Measurements from ENCODE around the gene PARD3. TPM values are rescaled to one million over a fixed set of nuclear protein-coding genes. Genes with fewer than 3 reads are reported as not detected.
"Not testable (repeated sequence)": the region's sequence is repeated elsewhere in the genome, so short reads cannot be mapped to it uniquely, and the experiment has no call there.

The PARD3 gene
- total RNA-seq, 4 donors from 2014 or later, result 98.9 to 122 (median 105) TPM

DNA sequence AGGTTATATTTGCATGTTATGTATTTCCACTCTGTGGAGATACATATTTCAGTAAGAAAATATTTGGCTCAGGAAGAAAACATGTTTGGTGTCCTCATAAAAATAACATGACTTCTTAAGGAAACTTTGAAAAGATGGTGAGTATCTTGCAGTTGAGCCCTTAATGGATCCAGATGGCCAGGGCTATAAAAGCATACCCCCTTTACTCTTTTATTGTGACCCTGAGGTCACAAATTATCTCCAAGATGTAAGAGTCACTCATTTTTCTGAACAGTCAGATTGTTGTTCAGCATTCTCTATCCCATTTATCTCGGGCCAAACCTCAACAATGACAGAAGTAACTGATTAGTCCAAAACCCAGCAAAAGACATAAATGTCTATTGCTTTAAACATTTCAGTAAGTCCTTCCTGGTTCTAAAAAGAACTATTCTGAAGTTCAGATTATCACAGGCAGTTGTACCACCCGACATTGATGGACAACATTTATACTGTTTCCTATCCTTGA lies 539.4 kb downstream of the PARD3 start:
- H3K36me3 ChIP-seq, result no peaks in the 10 kb centered on the region
- no peak for TF ChIP-seq EP300 (IDR thresholded peaks at IDR 0.05)
- no peak for TF ChIP-seq CTCF (IDR thresholded peaks at IDR 0.05)
- no peak for TF ChIP-seq POLR2AphosphoS5 (IDR thresholded peaks at IDR 0.05)
- TF ChIP-seq POLR2A (IDR thresholded peaks at IDR 0.05; ENCODE audit: low read depth), result no peak
- H3K9me3 ChIP-seq, result no peaks in the 10 kb centered on the region
- no peaks in the 10 kb centered on the region for H3K27me3 ChIP-seq
- H3K4me1 ChIP-seq, result no peaks in the 10 kb centered on the region
- intact Hi-C loops (cut with DNase I), result no loop called here
- DNase-seq (ENCODE audit: extremely low spot score), result no peak
- WGBS, result 88% methylated on average over 2 of the region's 2 CpGs
- no peak overlapping the region for H3K27ac ChIP-seq (replicated peaks in 1 of 4)
- H3K4me3 ChIP-seq, result no peak overlapping the region

DNA sequence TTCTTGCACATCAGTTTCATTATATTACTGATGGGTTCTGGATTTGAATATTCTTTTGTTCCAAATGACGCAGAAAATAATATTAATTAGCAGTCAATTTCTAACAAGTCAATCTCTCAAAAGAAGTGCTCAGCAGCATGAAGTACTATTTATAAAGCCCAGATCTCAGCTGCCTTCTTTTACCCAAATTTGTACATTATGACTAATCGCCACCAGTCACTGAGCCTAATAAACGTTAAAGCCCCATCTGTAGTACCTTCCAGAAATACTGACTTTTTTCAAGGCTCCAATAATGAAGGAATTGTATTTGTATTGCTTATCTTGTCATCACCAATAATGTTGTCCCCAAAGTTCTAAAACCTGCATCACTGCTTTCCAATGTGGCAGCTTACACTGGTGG lies 540.2 kb downstream of the PARD3 start:
- no peaks in the 10 kb centered on the region for H3K27me3 ChIP-seq
- WGBS, result 73% methylated on average over 3 of the region's 3 CpGs
- no peak overlapping the region for H3K27ac ChIP-seq (replicated peaks in 1 of 4)
- TF ChIP-seq EP300 (IDR thresholded peaks at IDR 0.05), result no peak
- no peak for TF ChIP-seq POLR2A (IDR thresholded peaks at IDR 0.05; ENCODE audit: low read depth)
- TF ChIP-seq POLR2AphosphoS5 (IDR thresholded peaks at IDR 0.05), result no peak
- no peak for TF ChIP-seq CTCF (IDR thresholded peaks at IDR 0.05)
- no peaks in the 10 kb centered on the region for H3K36me3 ChIP-seq
- no peaks in the 10 kb centered on the region for H3K9me3 ChIP-seq
- H3K4me3 ChIP-seq, result no peak overlapping the region
- intact Hi-C loops (cut with DNase I), result no loop called here
- DNase-seq (ENCODE audit: extremely low spot score), result no peak
- no peaks in the 10 kb centered on the region for H3K4me1 ChIP-seq

GRCh38 chr10:34273340-34273739 lies 541.8 kb downstream of the PARD3 start:
- DNase-seq (ENCODE audit: extremely low spot score), result no peak
- Histone ChIP-seq H3K9me3 (no peaks in the 10 kb centered on the region), H3K4me3 (no peak overlapping the region), H3K4me1 (no peaks in the 10 kb centered on the region), H3K27me3 (no peaks in the 10 kb centered on the region), H3K27ac (replicated peaks in 1 of 4) (no peak overlapping the region), H3K36me3 (peaks cover 0 to 9% (median 3%) of the 10 kb centered on the region in 4 donors)
- intact Hi-C loops (cut with DNase I), result no loop called here
- WGBS, result 100% methylated on average over 1 of the region's 1 CpG
- no peak for TF ChIP-seq POLR2AphosphoS5 (IDR thresholded peaks at IDR 0.05)
- TF ChIP-seq CTCF (IDR thresholded peaks at IDR 0.05), result no peak
- no peak for TF ChIP-seq EP300 (IDR thresholded peaks at IDR 0.05)
- no peak for TF ChIP-seq POLR2A (IDR thresholded peaks at IDR 0.05; ENCODE audit: low read depth)

GRCh38 chr10:34272316-34272715 lies 542.8 kb downstream of the PARD3 start:
- Histone ChIP-seq H3K27me3 (no peaks in the 10 kb centered on the region), H3K4me1 (no peaks in the 10 kb centered on the region), H3K4me3 (no peak overlapping the region), H3K9me3 (no peaks in the 10 kb centered on the region), H3K27ac (replicated peaks in 1 of 4) (no peak overlapping the region), H3K36me3 (peaks cover 0 to 9% (median 3%) of the 10 kb centered on the region in 4 donors)
- intact Hi-C loops (cut with DNase I), result no loop called here
- no peak for DNase-seq (ENCODE audit: extremely low spot score)
- WGBS, result 85% methylated on average over 3 of the region's 3 CpGs
- TF ChIP-seq POLR2A (IDR thresholded peaks at IDR 0.05; ENCODE audit: low read depth), result no peak
- no peak for TF ChIP-seq POLR2AphosphoS5 (IDR thresholded peaks at IDR 0.05)
- TF ChIP-seq CTCF (IDR thresholded peaks at IDR 0.05), result no peak
- TF ChIP-seq EP300 (IDR thresholded peaks at IDR 0.05), result no peak

GRCh38 chr10:34268410-34268809 lies 546.7 kb downstream of the PARD3 start:
- 100% methylated on average over 2 of the region's 2 CpGs for WGBS
- H3K27me3 ChIP-seq; DNase-seq (ENCODE audit: extremely low spot score); H3K4me3 ChIP-seq; H3K27ac ChIP-seq (replicated peaks in 1 of 4); H3K9me3 ChIP-seq; H3K4me1 ChIP-seq; intact Hi-C loops (cut with DNase I); H3K36me3 ChIP-seq: not testable (repeated sequence)
